OCI-LY1 (cell line): Measurements from ENCODE around the gene MOCS1.
"Not testable (repeated sequence)": the region's sequence is repeated elsewhere in the genome, so short reads cannot be mapped to it uniquely, and the experiment has no call there.

Experiments
- EZH2 ChIP-seq: fragments of 200-600 bp; sonication (generic), shearing (Covaris generic); IDR thresholded peaks from 2 replicates; pipeline ENCODE4 v1.8.0; 2017; ENCODE audit warnings: borderline replicate concordance, mixed run types, mild to moderate bottlenecking, antibody characterized with exemption, low read length, moderate library complexity, mixed read lengths
- TF ChIP-seq, protein P1 (sequence below): fragments of 200-600 bp; sonication (generic), shearing (Covaris generic); IDR thresholded peaks from 2 replicates; pipeline ENCODE4 v1.5.1; 2017; ENCODE audit warnings: mild to moderate bottlenecking, antibody characterized with exemption, low read length, moderate library complexity, mixed read lengths

GRCh38 chr6:39971131-39971530, 36.9 kb upstream of the MOCS1 start:
- TF ChIP-seq, protein P1, sequence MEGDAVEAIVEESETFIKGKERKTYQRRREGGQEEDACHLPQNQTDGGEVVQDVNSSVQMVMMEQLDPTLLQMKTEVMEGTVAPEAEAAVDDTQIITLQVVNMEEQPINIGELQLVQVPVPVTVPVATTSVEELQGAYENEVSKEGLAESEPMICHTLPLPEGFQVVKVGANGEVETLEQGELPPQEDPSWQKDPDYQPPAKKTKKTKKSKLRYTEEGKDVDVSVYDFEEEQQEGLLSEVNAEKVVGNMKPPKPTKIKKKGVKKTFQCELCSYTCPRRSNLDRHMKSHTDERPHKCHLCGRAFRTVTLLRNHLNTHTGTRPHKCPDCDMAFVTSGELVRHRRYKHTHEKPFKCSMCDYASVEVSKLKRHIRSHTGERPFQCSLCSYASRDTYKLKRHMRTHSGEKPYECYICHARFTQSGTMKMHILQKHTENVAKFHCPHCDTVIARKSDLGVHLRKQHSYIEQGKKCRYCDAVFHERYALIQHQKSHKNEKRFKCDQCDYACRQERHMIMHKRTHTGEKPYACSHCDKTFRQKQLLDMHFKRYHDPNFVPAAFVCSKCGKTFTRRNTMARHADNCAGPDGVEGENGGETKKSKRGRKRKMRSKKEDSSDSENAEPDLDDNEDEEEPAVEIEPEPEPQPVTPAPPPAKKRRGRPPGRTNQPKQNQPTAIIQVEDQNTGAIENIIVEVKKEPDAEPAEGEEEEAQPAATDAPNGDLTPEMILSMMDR, result not testable (repeated sequence)
- not testable (repeated sequence) for TF ChIP-seq EZH2
